GM13976 (cell line): Measurements from ENCODE around the gene KIF16B.

Source experiments
- DNase-seq: peaks from one replicate; pipeline ENCODE4 v3.0.0; 2012; ENCODE audit warnings: low spot score
- in situ Hi-C: fragments of 300-500 bp; cut with MboI; formaldehyde crosslinking; loops from one replicate; pipeline ENCODE4 v1.12.0; 2022; ENCODE audit warnings: low sequenced_read_pairs, mixed read lengths, inconsistent platforms; ENCODE audit not compliant: unreplicated experiment
- TF ChIP-seq, protein P1 (sequence below): IDR thresholded peaks from 2 replicates; pipeline ENCODE4 v1.5.1; 2012; ENCODE audit warnings: borderline replicate concordance, mild to moderate bottlenecking; ENCODE audit not compliant: insufficient read depth; ENCODE audit errors: extremely low read depth, missing control alignments, control extremely low read depth

KIF16B gene

DNA sequence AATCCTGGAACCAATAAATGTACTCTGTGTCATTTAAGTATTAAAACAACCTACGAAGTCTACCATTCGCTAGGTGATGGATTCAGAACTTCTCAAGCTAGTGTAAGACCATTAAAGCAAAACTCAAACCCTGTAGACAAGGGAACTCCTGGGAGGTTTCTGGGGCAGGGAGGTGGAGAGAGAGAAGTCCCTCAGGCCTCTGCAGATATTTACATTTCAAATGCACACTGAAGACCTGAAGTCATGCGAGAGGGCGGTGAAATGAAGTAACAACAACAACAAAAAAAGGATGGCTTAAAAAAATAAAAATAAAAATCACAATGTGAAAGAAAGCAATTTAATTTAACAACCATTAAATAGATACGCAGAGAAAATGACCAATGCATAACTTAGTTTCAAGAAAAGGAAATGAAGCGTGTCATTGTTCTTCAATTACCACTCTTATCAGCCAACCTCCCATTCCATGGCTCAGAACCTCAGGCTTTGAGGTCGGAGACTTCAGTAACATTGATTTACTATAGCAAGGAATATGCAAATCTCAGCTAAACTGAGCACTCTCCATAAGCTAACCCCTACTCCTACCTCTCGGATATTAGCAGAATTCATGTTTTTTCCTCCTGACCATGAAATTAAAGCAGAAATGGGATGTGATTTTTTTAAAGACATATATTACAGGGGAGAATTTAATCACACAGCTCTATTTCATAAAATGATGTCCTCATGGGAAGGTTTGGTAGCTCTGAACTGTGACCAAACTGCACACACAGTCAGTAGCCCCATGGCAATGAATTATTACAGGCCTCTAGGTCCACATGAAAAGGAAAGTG, 140.6 kb downstream of the KIF16B start:
- in situ Hi-C loops, result no loop called here
- TF ChIP-seq, protein P1, sequence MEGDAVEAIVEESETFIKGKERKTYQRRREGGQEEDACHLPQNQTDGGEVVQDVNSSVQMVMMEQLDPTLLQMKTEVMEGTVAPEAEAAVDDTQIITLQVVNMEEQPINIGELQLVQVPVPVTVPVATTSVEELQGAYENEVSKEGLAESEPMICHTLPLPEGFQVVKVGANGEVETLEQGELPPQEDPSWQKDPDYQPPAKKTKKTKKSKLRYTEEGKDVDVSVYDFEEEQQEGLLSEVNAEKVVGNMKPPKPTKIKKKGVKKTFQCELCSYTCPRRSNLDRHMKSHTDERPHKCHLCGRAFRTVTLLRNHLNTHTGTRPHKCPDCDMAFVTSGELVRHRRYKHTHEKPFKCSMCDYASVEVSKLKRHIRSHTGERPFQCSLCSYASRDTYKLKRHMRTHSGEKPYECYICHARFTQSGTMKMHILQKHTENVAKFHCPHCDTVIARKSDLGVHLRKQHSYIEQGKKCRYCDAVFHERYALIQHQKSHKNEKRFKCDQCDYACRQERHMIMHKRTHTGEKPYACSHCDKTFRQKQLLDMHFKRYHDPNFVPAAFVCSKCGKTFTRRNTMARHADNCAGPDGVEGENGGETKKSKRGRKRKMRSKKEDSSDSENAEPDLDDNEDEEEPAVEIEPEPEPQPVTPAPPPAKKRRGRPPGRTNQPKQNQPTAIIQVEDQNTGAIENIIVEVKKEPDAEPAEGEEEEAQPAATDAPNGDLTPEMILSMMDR, result no peak
- no peak for DNase-seq

DNA sequence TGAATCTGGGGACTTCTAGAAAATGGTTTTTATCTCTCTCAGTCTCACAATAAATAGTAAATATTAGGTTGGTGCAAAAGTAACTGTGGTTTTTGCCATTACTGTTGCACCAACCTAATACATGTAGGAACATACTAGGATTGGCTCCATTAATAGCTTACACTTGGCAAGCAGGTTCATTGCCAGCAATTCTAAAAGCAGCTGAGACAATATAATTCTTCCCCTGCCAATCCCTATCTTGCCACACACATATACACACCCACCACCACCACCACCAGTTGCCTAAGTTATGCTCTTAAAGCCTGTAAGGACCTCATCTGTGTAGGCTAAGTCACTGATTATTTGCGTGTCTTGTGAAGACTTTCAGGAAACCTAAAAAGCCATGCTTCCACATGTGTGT, 145.1 kb downstream of the KIF16B start:
- in situ Hi-C loops, result no loop called here
- no peak for DNase-seq
- TF ChIP-seq, protein P1, result no peak

DNA sequence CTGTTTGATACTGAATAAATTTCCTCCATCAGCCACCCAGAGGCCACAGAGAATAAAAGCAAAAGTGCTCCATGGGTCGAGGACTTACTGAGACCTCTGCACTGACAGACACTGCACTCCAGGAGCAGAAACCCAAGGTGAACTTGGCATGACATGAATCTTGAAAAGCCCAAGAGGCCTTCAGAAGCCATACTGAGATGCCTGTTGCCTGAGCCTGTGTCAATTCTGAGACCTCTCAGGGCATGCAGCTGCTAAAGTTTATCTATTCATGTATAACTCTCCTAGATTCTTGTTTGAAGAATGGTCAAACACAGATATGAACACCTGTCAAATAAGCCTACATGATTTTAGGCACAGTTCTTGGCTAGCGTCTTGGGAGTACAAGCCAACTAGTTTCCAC, 145.7 kb downstream of the KIF16B start:
- DNase-seq, result no peak
- in situ Hi-C loops, result no loop called here
- TF ChIP-seq, protein P1, result no peak

DNA sequence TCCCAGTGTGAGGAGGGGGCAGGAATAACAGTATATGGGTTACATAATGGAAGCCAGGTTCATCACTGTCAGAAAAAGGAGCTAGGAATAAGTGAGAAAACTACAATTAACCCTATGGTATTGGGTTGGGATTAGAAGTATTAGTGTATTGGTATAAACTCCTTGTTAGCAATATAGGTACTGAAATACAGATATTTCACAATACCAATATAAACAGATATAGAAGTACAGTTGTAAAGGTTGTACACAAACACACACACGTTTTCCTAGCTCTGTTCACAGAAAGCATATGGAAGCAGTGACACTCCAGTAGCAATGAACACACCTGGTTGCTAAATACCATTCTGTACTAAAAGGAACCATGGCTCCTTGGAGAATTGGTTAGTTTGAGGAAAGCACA, 148.5 kb downstream of the KIF16B start:
- in situ Hi-C loops, result no loop called here
- TF ChIP-seq, protein P1, result no peak
- DNase-seq, result no peak

DNA sequence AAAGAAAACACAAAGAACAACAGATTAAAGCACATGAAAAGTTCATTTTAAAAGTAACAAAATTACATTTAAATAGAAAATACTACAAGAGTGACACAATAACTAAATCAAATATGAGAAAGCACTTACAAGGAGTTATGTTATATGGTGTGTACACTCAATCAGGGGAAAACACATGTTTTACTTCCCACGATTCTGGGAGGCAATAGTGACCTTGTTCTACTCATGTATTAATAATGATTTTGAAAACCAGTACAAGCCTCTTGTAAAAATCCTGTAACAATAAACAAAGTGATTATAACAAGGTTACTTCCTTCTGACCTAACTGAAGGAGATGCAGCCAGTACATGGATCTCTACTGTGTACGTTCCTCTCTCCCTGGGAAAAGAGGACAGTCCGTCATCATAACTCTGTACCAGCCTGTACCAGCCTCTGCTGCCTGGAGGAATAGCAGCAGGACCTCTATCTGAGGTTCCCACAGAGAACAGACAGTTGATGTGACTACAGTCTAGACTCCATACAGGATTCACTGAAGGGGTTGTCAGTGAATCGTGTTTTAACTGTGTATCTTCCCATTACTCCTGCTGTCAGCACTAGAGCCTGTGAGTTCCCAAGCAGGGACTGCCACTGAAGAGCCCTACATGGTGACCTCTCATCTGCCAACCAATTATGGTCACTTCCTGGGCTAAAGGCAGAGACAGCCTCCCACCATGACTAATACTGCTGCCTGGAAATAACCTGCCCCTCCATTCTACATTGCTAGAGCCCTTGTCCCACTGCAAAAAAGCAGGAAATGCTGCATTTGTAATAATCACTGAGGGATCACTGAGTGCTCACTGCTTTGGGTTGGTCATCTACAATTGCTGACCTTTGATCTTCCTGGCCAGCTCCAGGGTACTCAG, 149.7 kb downstream of the KIF16B start:
- no peak for DNase-seq
- TF ChIP-seq, protein P1, result no peak
- in situ Hi-C loops, result no loop called here

DNA sequence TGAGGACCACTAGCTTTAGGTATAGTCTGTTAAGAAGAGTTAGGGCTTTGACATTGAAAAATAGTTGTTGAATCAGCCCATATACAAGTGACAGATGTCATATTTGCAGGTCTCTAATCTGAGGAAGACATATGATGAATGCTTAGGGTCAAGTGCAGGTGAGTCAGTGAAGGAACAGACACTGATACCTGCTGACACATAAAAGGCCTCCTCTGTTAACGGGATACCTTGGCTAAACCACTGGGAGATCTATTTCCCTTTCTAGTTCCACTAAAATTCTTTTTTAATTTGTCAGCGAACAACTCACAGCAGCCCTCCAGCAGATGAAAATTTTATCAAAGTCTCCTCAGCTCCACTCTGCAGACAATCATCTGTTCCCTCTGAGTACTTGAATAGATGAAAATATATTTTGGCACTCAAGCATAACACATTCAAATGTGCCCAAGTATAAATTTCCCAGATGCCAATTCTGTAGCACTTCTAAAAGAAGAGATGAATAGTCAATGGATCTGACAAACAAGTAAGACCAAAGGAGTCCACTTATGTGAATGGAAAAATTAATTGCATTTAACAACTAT, 154.0 kb downstream of the KIF16B start:
- no peak for DNase-seq
- in situ Hi-C loops, result no loop called here
- TF ChIP-seq, protein P1, result no peak
